ENCODE results near the gene KCNT2.

GRCh38 chr1:196209265-196209664 is 399.0 kb downstream of the KCNT2 start:
- TF ChIP-seq ZNF274 (IDR thresholded peaks at IDR 0.05; ENCODE audit: low read depth, low read length), result no peak
- TF ChIP-seq YY1 (IDR thresholded peaks at IDR 0.05; ENCODE audit: insufficient read depth, insufficient read length), result no peak
- TF ChIP-seq SUZ12 (IDR thresholded peaks at IDR 0.05; ENCODE audit: extremely low read depth, insufficient read depth, insufficient read length), result no peak

Data from NT2/D1 (cell line).